ENCODE data around the gene EPHB3.

The EPHB3 gene

GRCh38 chr3:184570035-184570434 lies 8.4 kb downstream of the EPHB3 start:
- H3K27me3 ChIP-seq, result no peaks in the 10 kb centered on the region
- H3K36me3 ChIP-seq, result no peaks in the 10 kb centered on the region; the same call in 1 of the 2 replicates
- no peak for TF ChIP-seq CTCF (IDR thresholded peaks at IDR 0.05; ENCODE audit: low read depth, low read length)
- H3K4me3 ChIP-seq (ENCODE audit: low read depth, low read length), result peak overlapping the region; percentile 55; the same call in 1 of the 2 replicates
- peaks cover 42% of the 10 kb centered on the region for H3K4me1 ChIP-seq
- no peak for DNase-seq
- no peaks in the 10 kb centered on the region for H3K9me3 ChIP-seq

- Histone ChIP-seq H3K36me3 (no peaks in the 10 kb centered on the region; the same call in 1 of the 2 replicates), H3K4me3 (ENCODE audit: low read depth, low read length) (no peak overlapping the region), H3K4me1 (peaks cover 40% of the 10 kb centered on the region), H3K9me3 (no peaks in the 10 kb centered on the region), H3K27me3 (no peaks in the 10 kb centered on the region)
- TF ChIP-seq CTCF (IDR thresholded peaks at IDR 0.05; ENCODE audit: low read depth, low read length), result no peak
- DNase-seq, result no peak
Observed at GRCh38 chr3:184570489-184570888, 8.9 kb downstream of the EPHB3 start.

GRCh38 chr3:184571750-184572377 lies 10.3 kb downstream of the EPHB3 start:
- DNase-seq, result no peak
- peaks cover 34% of the 10 kb centered on the region for H3K4me1 ChIP-seq
- no peak overlapping the region for H3K4me3 ChIP-seq (ENCODE audit: low read depth, low read length)
- TF ChIP-seq CTCF (IDR thresholded peaks at IDR 0.05; ENCODE audit: low read depth, low read length), result no peak
- H3K27me3 ChIP-seq, result no peaks in the 10 kb centered on the region
- H3K9me3 ChIP-seq, result no peaks in the 10 kb centered on the region
- peaks cover 5% of the 10 kb centered on the region; the same call in 1 of the 2 replicates for H3K36me3 ChIP-seq

- Histone ChIP-seq H3K36me3 (peaks cover 12% of the 10 kb centered on the region), H3K4me1 (peaks cover 34% of the 10 kb centered on the region)
Observed at GRCh38 chr3:184572633-184573270, 11.2 kb downstream of the EPHB3 start.

GRCh38 chr3:184574515-184575417 lies 13.2 kb downstream of the EPHB3 start:
- DNase-seq, result peak; percentile 86

More at GRCh38 chr3:184572633-184573270, 11.2 kb downstream of the EPHB3 start:
- Histone ChIP-seq H3K9me3 (no peaks in the 10 kb centered on the region), H3K27me3 (no peaks in the 10 kb centered on the region), H3K4me3 (ENCODE audit: low read depth, low read length) (no peak overlapping the region)
- no peak for TF ChIP-seq CTCF (IDR thresholded peaks at IDR 0.05; ENCODE audit: low read depth, low read length)
- DNase-seq, result no peak

More at GRCh38 chr3:184574515-184575417, 13.2 kb downstream of the EPHB3 start:
- H3K36me3 ChIP-seq, result peaks cover 18% of the 10 kb centered on the region
- H3K4me3 ChIP-seq (ENCODE audit: low read depth, low read length), result peak overlapping the region; percentile 23
- peaks cover 22% of the 10 kb centered on the region for H3K4me1 ChIP-seq
- no peaks in the 10 kb centered on the region for H3K27me3 ChIP-seq
- H3K9me3 ChIP-seq, result no peaks in the 10 kb centered on the region
- no peak for TF ChIP-seq CTCF (IDR thresholded peaks at IDR 0.05; ENCODE audit: low read depth, low read length)
